ENCODE data around the gene BSDC1.
"Not testable (repeated sequence)": the region's sequence is repeated elsewhere in the genome, so short reads cannot be mapped to it uniquely, and the experiment has no call there.

BSDC1 gene

GRCh38 chr1:32394141-32394889 lies at the start of gene BSDC1:
TSS of gene BSDC1 (minus strand) at chr1:32394441. CDS start at chr1:32394414, 27 bp downstream.
- DNase-seq: peak; percentile 99

GRCh38 chr1:32441467-32441866 lies 47.2 kb upstream of the BSDC1 start:
- DNase-seq: not testable (repeated sequence)

GRCh38 chr1:32438777-32439176 lies 44.5 kb upstream of the BSDC1 start:
- DNase-seq: not testable (repeated sequence)

- DNase-seq: no peak
Measured at GRCh38 chr1:32438136-32438535, 43.9 kb upstream of the BSDC1 start.

- DNase-seq: no peak
Measured at GRCh38 chr1:32431736-32432400, 37.6 kb upstream of the BSDC1 start.

- no peak for DNase-seq
Measured at GRCh38 chr1:32427264-32427963, 33.2 kb upstream of the BSDC1 start.

GRCh38 chr1:32426489-32427255 lies 32.4 kb upstream of the BSDC1 start:
- no peak for DNase-seq

- no peak for DNase-seq
Measured at GRCh38 chr1:32421775-32422174, 27.5 kb upstream of the BSDC1 start.

GRCh38 chr1:32414186-32414886 lies 20.1 kb upstream of the BSDC1 start:
- no peak for DNase-seq

GRCh38 chr1:32413507-32414185 lies 19.4 kb upstream of the BSDC1 start:
- peak; percentile 16 for DNase-seq

- no peak for DNase-seq
Measured at GRCh38 chr1:32411261-32411660, 17.0 kb upstream of the BSDC1 start.

- DNase-seq: no peak
Measured at GRCh38 chr1:32406629-32407111, 12.4 kb upstream of the BSDC1 start.

- DNase-seq: no peak
Measured at GRCh38 chr1:32405672-32406467, 11.6 kb upstream of the BSDC1 start.

GRCh38 chr1:32404946-32405345 lies 10.7 kb upstream of the BSDC1 start:
- no peak for DNase-seq

GRCh38 chr1:32400876-32401631 lies 6.8 kb upstream of the BSDC1 start:
- peak; percentile 82 for DNase-seq

GRCh38 chr1:32399843-32400242 lies 5.6 kb upstream of the BSDC1 start:
- no peak for DNase-seq

- no peak for DNase-seq
Measured at GRCh38 chr1:32398401-32398800, 4.2 kb upstream of the BSDC1 start.

GRCh38 chr1:32396524-32396923 lies 2.3 kb upstream of the BSDC1 start:
- DNase-seq: not testable (repeated sequence)

GRCh38 chr1:32394890-32395432 lies 720 bp upstream of the BSDC1 start:
- DNase-seq: no peak

GRCh38 chr1:32393832-32394140 lies 455 bp downstream of the BSDC1 start:
- DNase-seq: no peak
